Osteoblast (primary cell): ENCODE data around the gene LURAP1L. TPM values are rescaled to one million over a fixed set of nuclear protein-coding genes. Genes with fewer than 3 reads are reported as not detected.

Experiments
- DNase-seq: peaks from one replicate; pipeline ENCODE4 v3.0.0; 2011; ENCODE audit warnings: low spot score, mixed read lengths; ENCODE audit not compliant: insufficient read length; ENCODE audit errors: missing footprints
- H2AFZ ChIP-seq: 2 replicates; pipeline ENCODE4 v1.6.0; 2011; ENCODE audit warnings: mild to moderate bottlenecking, low read length
- H3K27ac ChIP-seq: 2 replicates; pipeline ENCODE4 v1.5.1; 2011; ENCODE audit warnings: mild to moderate bottlenecking, low read depth, low read length, moderate library complexity
- H3K27me3 ChIP-seq: 2 replicates; pipeline ENCODE4 v1.6.0; 2012; ENCODE audit warnings: mild to moderate bottlenecking, control low read depth, inconsistent platforms, low read length, moderate library complexity; ENCODE audit not compliant: insufficient read depth
- H3K36me3 ChIP-seq: 2 replicates; pipeline ENCODE4 v1.5.1; 2011; ENCODE audit warnings: mild to moderate bottlenecking, low read length, control low read depth, moderate library complexity; ENCODE audit not compliant: insufficient read depth
- H3K4me1 ChIP-seq: 2 replicates; pipeline ENCODE4 v1.5.1; 2011; ENCODE audit warnings: mild to moderate bottlenecking, low read length, control low read depth, moderate library complexity; ENCODE audit not compliant: insufficient read depth
- H3K4me2 ChIP-seq: 2 replicates; pipeline ENCODE4 v1.6.0; 2011; ENCODE audit warnings: mild to moderate bottlenecking, low read length; ENCODE audit not compliant: insufficient read depth
- H3K4me3 ChIP-seq: fragments of 200-600 bp; sonication (generic); 3 replicates; pipeline ENCODE4 v1.5.1; 2012; ENCODE audit warnings: mild to moderate bottlenecking, low read length, inconsistent platforms; ENCODE audit not compliant: insufficient read depth
- H3K79me2 ChIP-seq: 2 replicates; pipeline ENCODE4 v1.6.0; 2012; ENCODE audit warnings: mild to moderate bottlenecking, low read length, control low read depth, inconsistent platforms; ENCODE audit not compliant: insufficient read depth
- H3K9me3 ChIP-seq: 2 replicates; pipeline ENCODE4 v1.5.1; 2011; ENCODE audit warnings: low read depth, low read length, control low read depth
- H4K20me1 ChIP-seq: 2 replicates; pipeline ENCODE4 v1.6.0; 2012; ENCODE audit warnings: mild to moderate bottlenecking, low read length, control low read depth; ENCODE audit not compliant: insufficient read depth
- total RNA-seq: library from RNA; depleted of rRNA; stranded (reverse); fragments of >200 nt; gene quantifications from 2 replicates; pipeline ENCODE4 v1.2.3, GENCODE V29; 2012
- TF ChIP-seq, protein P1 (sequence below): IDR thresholded peaks from 2 replicates; pipeline ENCODE4 v1.5.1; 2011; ENCODE audit warnings: mild to moderate bottlenecking, low read depth, low read length, moderate library complexity; ENCODE audit errors: extremely low read depth

The LURAP1L gene
- total RNA-seq, 1 donor: 88.3 TPM

DNA sequence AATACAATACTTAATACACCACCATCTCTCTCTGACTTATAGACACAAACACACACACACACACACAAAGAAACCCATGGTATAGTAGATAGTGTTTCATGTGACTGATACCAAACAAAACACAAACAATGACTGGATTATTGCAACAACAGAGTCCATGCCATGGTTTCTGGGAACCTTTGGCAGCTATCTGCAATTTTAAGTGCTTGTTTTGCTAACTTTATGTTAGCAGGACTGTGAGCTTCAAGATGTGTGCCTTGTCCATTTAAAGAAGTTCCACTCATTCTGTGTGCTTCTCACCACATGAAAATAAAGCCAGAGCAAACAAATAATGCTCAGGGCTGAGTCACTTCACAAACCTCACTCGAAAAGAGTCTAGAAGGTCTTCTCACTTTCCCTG lies 15.1 kb upstream of the LURAP1L start:
- H3K9me3 ChIP-seq: no peaks in the 10 kb centered on the region
- H3K79me2 ChIP-seq: no peaks in the 10 kb centered on the region
- H3K27ac ChIP-seq: peak overlapping the region; percentile 10
- H3K36me3 ChIP-seq: no peaks in the 10 kb centered on the region
- DNase-seq: peak; percentile 21
- H2AFZ ChIP-seq: no peak overlapping the region
- TF ChIP-seq, protein P1, sequence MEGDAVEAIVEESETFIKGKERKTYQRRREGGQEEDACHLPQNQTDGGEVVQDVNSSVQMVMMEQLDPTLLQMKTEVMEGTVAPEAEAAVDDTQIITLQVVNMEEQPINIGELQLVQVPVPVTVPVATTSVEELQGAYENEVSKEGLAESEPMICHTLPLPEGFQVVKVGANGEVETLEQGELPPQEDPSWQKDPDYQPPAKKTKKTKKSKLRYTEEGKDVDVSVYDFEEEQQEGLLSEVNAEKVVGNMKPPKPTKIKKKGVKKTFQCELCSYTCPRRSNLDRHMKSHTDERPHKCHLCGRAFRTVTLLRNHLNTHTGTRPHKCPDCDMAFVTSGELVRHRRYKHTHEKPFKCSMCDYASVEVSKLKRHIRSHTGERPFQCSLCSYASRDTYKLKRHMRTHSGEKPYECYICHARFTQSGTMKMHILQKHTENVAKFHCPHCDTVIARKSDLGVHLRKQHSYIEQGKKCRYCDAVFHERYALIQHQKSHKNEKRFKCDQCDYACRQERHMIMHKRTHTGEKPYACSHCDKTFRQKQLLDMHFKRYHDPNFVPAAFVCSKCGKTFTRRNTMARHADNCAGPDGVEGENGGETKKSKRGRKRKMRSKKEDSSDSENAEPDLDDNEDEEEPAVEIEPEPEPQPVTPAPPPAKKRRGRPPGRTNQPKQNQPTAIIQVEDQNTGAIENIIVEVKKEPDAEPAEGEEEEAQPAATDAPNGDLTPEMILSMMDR: no peak
- no peak overlapping the region for H3K4me3 ChIP-seq
- H3K4me2 ChIP-seq: no peak overlapping the region
- no peaks in the 10 kb centered on the region for H3K27me3 ChIP-seq
- H3K4me1 ChIP-seq: peaks cover 12% of the 10 kb centered on the region
- H4K20me1 ChIP-seq: no peaks in the 10 kb centered on the region

DNA sequence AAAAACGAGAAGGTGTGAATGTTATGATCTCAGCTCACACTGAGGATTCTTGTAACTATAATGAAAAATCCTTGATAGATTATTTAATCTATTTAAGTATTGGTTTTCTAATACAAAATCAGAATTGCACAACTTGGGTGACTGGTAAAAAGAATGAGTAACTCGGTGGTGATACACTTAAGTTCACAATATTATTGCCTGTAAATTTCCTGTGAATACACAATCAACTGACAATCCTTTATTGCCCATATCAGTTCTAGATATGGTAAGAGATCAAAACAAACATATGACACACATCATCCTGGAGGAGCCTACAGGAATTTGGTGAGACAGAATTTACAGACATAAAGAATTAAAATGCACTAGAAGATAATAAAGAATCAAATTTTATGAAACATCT lies 14.1 kb upstream of the LURAP1L start:
- Histone ChIP-seq H3K4me2 (no peak overlapping the region), H3K9me3 (no peaks in the 10 kb centered on the region), H3K27ac (no peak overlapping the region), H3K4me3 (no peak overlapping the region), H3K36me3 (no peaks in the 10 kb centered on the region), H3K27me3 (no peaks in the 10 kb centered on the region), H3K79me2 (no peaks in the 10 kb centered on the region), H4K20me1 (no peaks in the 10 kb centered on the region), H3K4me1 (peaks cover 12% of the 10 kb centered on the region), H2AFZ (no peak overlapping the region)
- DNase-seq: no peak
- TF ChIP-seq, protein P1: no peak

DNA sequence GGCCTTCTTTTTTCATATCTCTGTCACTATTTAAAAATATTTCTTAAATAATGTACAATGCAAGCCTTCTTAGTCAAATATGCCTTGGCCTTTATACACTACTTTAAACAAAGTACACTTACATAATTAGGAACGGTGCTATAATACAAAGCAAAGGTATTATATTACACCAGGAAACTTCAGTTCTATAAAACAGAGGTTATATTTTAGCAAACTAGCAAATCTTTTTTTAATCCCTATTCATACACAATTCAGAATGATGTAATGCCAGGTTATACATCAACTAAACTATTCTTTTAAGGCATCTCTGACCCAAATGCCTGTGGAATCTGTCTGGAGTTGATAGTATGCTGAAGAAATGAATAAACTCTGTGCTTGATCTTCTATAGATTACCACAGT lies 10.7 kb upstream of the LURAP1L start:
- TF ChIP-seq, protein P1: no peak
- Histone ChIP-seq H3K27me3 (no peaks in the 10 kb centered on the region), H4K20me1 (no peaks in the 10 kb centered on the region), H3K4me1 (peaks cover 12% of the 10 kb centered on the region), H2AFZ (no peak overlapping the region), H3K9me3 (no peaks in the 10 kb centered on the region), H3K36me3 (no peaks in the 10 kb centered on the region), H3K27ac (no peak overlapping the region), H3K4me3 (no peak overlapping the region), H3K79me2 (no peaks in the 10 kb centered on the region), H3K4me2 (no peak overlapping the region)
- DNase-seq: peak; percentile 10

DNA sequence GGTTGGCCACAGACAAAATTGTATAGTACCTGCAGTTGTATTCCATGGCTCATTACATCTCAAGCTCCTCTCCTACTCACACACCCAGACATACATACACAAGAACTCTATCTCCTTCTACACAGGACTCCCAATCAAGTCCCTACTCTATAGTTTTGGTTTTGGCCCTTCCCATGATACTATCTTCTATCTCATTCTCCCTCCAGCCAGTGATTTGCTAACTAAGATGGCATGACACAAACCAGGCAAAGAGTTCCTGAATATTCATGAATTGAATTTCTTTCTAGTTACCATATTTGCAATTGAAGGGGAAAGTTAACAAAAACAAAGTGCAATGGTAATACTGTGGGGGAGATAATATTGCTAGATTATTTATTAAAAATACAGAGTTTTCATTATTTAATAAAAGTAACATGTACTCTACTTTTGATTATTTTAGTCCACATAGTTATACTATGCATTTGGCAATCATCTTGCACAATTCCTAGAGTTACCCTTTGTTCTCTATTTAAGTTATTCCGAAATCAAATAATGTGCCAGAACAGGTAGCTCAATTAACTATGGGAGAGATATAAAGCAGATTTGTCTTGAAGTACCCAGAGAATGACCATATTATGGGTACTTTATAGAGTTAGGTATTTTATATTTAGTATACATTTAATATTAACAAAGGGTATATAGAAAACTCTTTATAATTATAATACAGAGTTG lies 9.6 kb upstream of the LURAP1L start:
- no peak overlapping the region for H3K27ac ChIP-seq
- H2AFZ ChIP-seq: no peak overlapping the region
- no peaks in the 10 kb centered on the region for H3K79me2 ChIP-seq
- H3K4me3 ChIP-seq: no peak overlapping the region
- no peaks in the 10 kb centered on the region for H3K27me3 ChIP-seq
- H4K20me1 ChIP-seq: no peaks in the 10 kb centered on the region
- DNase-seq: no peak
- peaks cover 9% of the 10 kb centered on the region for H3K4me1 ChIP-seq
- no peaks in the 10 kb centered on the region for H3K9me3 ChIP-seq
- no peaks in the 10 kb centered on the region for H3K36me3 ChIP-seq
- H3K4me2 ChIP-seq: no peak overlapping the region
- TF ChIP-seq, protein P1: no peak
